Chondrocyte (in vitro differentiated cells): ENCODE measurements around the gene FKBP14. TPM values are rescaled to one million over a fixed set of nuclear protein-coding genes. Genes with fewer than 3 reads are reported as not detected.

ENCODE experiments used
- DNase-seq: peaks from one replicate; pipeline ENCODE4 v3.0.0; 2021; ENCODE audit warnings: mixed read lengths, low spot score
- H3K27ac Mint-ChIP-seq: one replicate; pipeline ENCODE4 v1.8.0; 2021; ENCODE audit warnings: mild to moderate bottlenecking, moderate library complexity, mixed read lengths; ENCODE audit not compliant: unreplicated experiment
- H3K27me3 Mint-ChIP-seq: 2 replicates; pipeline ENCODE4 v1.8.0; 2021; ENCODE audit warnings: low read depth, mixed read lengths
- H3K36me3 Mint-ChIP-seq: 2 replicates; pipeline ENCODE4 v1.8.0; 2021; ENCODE audit warnings: low read depth, mixed read lengths
- H3K4me1 Mint-ChIP-seq: 2 replicates; pipeline ENCODE4 v1.8.0; 2021; ENCODE audit warnings: low read depth, mild to moderate bottlenecking, mixed read lengths
- H3K4me3 Mint-ChIP-seq: one replicate; pipeline ENCODE4 v1.8.0; 2021; ENCODE audit warnings: mild to moderate bottlenecking, moderate library complexity, mixed read lengths; ENCODE audit not compliant: unreplicated experiment
- H3K9me3 Mint-ChIP-seq: 2 replicates; pipeline ENCODE4 v1.8.0; 2021; ENCODE audit warnings: low read depth, mixed read lengths
- total RNA-seq: library from RNA; stranded (reverse); gene quantifications from 3 replicates; pipeline ENCODE4 v1.2.1, GENCODE V29; 2021
- TF ChIP-seq, protein P1 (sequence below): fragments of 200-600 bp; sonication (generic); IDR thresholded peaks from 2 replicates; pipeline ENCODE4 v1.5.0; 2021; ENCODE audit warnings: antibody characterized with exemption, mild to moderate bottlenecking, moderate library complexity

Gene FKBP14
- total RNA-seq, 1 donor from 2014 or later, result 74.7 TPM

DNA sequence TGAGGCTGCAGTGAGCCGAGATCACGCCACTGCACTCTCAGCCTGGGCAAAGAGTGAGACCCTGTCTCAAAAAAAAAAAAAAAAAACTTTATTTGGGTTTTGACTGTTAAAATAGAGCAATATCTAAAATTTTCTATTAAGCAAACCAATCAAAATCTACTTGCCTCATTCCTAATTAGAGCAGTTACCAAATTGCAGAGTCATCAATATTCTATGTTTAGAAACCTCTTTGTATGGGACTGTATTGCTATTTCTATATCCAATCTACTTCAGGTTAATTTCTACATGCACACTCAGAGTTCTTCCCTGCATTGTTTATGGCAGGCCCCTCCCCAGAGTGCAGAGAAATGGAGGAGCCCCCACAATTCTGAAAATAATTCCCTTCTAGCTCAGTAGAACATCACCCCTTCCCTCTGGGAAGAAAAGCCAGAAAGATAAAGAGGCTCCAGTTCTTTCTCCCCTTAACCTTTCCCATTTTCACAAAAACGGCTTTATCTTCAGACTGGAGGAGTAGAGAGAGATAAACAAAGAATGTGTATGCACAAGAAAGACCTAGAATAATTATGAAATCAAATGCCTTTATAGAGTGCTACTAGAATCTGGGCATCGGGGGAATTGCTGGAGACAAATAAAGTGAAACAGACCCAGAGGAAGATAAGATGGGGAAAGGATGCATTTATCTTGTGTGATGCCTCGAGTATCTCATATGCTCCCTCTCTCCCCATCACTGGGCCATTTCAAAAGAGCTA is 54.8 kb downstream of the FKBP14 start:
- H3K27me3 Mint-ChIP-seq, result no peaks in the 10 kb centered on the region
- H3K4me1 Mint-ChIP-seq, result peaks cover 66% of the 10 kb centered on the region
- TF ChIP-seq, protein P1, sequence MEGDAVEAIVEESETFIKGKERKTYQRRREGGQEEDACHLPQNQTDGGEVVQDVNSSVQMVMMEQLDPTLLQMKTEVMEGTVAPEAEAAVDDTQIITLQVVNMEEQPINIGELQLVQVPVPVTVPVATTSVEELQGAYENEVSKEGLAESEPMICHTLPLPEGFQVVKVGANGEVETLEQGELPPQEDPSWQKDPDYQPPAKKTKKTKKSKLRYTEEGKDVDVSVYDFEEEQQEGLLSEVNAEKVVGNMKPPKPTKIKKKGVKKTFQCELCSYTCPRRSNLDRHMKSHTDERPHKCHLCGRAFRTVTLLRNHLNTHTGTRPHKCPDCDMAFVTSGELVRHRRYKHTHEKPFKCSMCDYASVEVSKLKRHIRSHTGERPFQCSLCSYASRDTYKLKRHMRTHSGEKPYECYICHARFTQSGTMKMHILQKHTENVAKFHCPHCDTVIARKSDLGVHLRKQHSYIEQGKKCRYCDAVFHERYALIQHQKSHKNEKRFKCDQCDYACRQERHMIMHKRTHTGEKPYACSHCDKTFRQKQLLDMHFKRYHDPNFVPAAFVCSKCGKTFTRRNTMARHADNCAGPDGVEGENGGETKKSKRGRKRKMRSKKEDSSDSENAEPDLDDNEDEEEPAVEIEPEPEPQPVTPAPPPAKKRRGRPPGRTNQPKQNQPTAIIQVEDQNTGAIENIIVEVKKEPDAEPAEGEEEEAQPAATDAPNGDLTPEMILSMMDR, result no peak
- DNase-seq, result no peak
- H3K27ac Mint-ChIP-seq, result no peak overlapping the region
- H3K4me3 Mint-ChIP-seq, result no peak overlapping the region
- no peaks in the 10 kb centered on the region for H3K9me3 Mint-ChIP-seq
- H3K36me3 Mint-ChIP-seq, result peaks cover 4% of the 10 kb centered on the region

DNA sequence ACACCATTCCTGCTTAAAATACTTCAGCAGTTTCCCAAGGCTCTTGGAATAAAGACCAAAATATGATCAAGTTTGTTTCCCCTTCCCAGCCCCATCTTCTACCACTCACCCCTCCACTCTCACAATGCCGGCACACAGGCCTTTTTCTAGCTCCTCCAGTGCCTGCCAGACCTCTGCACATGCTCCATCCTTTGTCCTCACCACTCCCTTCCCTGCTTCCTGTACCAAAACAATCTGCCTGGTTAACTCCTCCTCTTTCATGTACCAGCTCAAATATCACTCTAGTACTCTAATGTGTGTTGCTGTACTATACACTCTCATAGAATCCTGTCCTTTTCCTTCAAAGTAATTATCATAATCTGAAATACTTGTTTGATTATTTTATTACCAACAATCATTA is 56.3 kb downstream of the FKBP14 start:
- Mint-ChIP-seq H3K4me1 (peaks cover 52% of the 10 kb centered on the region), H3K27ac (peak overlapping the region; percentile 68), H3K4me3 (no peak overlapping the region), H3K36me3 (peaks cover 8% of the 10 kb centered on the region), H3K9me3 (no peaks in the 10 kb centered on the region), H3K27me3 (no peaks in the 10 kb centered on the region)
- TF ChIP-seq, protein P1, result no peak
- DNase-seq, result no peak

DNA sequence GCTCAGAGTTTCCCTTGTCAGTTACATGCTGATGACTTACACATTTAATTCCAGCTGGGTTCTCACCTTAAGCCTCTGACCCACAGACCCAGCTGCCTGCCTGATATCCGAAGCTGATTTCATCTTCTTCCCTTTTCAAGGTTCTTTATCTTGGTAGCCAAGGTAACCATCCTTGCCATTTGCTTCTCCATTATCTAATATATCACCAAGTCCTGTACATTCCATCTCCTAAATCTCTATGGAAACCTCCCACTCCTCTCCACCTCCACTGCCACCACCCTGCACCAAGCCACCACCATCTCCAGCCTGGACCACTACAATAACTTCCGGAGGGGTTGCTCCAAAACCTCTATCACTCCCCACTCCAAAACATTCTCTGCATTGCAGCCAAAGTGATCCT is 56.8 kb downstream of the FKBP14 start:
- peaks cover 10% of the 10 kb centered on the region for H3K36me3 Mint-ChIP-seq
- peak overlapping the region; percentile 68 for H3K27ac Mint-ChIP-seq
- peaks cover 52% of the 10 kb centered on the region for H3K4me1 Mint-ChIP-seq
- DNase-seq, result no peak
- no peak overlapping the region for H3K4me3 Mint-ChIP-seq
- H3K9me3 Mint-ChIP-seq, result no peaks in the 10 kb centered on the region
- H3K27me3 Mint-ChIP-seq, result no peaks in the 10 kb centered on the region
- TF ChIP-seq, protein P1, result no peak

DNA sequence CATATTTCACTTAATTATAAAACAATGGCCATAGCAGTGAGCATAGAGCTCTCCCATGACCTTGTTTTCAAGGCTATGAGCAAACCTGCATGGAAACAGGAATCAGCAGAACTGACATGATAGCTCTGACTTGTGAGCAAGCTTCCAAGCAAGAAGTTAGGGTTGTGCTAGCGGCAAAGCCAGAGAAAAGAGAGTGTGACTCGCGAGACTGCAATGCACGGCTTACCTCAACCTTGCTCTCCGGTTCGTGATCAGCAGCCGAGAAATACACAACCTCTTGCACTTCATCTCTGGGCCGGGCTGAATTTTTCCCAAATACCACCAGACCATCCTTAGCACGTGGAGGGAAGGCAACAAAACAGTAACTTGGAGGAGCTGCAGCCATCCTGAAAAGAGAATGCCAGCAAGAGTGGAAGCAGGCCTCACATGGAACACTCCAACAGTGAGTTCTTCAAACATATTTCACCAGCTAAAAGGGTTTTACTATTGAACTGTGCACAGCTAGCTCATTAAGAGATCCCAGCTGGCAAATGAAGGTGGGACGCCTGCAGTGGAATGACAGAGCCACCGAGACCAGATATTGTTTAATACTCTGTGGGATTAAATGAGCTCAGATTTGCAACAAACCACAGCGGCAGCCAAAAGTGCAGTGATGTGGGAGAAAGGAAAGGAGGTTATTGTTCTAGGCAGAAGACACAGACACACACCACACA is 57.7 kb downstream of the FKBP14 start:
- Mint-ChIP-seq H3K27me3 (no peaks in the 10 kb centered on the region), H3K36me3 (peaks cover 12% of the 10 kb centered on the region), H3K4me1 (peaks cover 46% of the 10 kb centered on the region), H3K9me3 (no peaks in the 10 kb centered on the region), H3K27ac (peak overlapping the region; percentile 88), H3K4me3 (no peak overlapping the region)
- TF ChIP-seq, protein P1, result no peak
- DNase-seq, result no peak

DNA sequence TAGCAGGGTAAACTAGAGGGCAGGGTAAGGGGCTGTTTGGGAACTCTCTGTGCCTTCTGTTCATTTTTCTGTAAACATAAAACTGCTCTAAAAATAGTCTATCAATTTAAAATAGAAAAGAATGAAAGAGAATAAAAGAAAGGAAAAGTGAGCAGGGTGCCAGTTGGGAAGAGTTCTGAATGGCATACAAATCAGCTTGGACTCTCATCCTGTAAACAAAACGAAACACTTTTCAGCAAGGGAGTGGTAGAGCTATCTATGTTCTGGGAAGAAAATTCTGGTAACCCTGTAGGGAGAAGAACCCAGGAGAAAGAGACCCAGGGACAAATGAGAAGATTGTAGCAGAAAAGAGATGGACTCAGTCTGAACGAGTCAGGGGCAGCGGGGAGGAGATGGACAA is 61.5 kb downstream of the FKBP14 start:
- DNase-seq, result no peak
- Mint-ChIP-seq H3K9me3 (no peaks in the 10 kb centered on the region), H3K4me3 (no peak overlapping the region), H3K27me3 (no peaks in the 10 kb centered on the region), H3K36me3 (peaks cover 13% of the 10 kb centered on the region), H3K4me1 (peaks cover 24% of the 10 kb centered on the region), H3K27ac (peak overlapping the region; percentile 15)
- TF ChIP-seq, protein P1, result no peak
